Esophagus squamous epithelium (tissue), 5 donors: Measurements from ENCODE around the gene FERMT3. TPM values are rescaled to one million over a fixed set of nuclear protein-coding genes. Genes with fewer than 3 reads are reported as not detected.
A peak's percentile ranks its signal among the peaks of the same experiment; 100 is the strongest.

Experiments
- DNase-seq: peaks from one replicate; lab custom pipeline; 2025; lab: John Stamatoyannopoulos, UW
- H3K27ac ChIP-seq, 4 donors: fragments of 200-600 bp; sonication (generic); one replicate each; pipeline ENCODE4 v1.5.1; 2016 to 2019; ENCODE audit warnings: mild to moderate bottlenecking in 1 of 4
- H3K27me3 ChIP-seq, 4 donors: fragments of 200-600 bp; sonication (generic); 1 replicate in 3 of 4; 2 replicates in 1 of 4; pipeline versions ENCODE4 v1.5.1 to v1.6.0; 2017 to 2021; ENCODE audit warnings: antibody characterized with exemption in 1 of 4
- H3K36me3 ChIP-seq, 3 donors: fragments of 200-600 bp; sonication (generic); one replicate each; pipeline ENCODE4 v1.5.1; 2016 to 2019
- H3K4me1 ChIP-seq, 3 donors: fragments of 200-600 bp; sonication (generic); one replicate each; pipeline ENCODE4 v1.5.1; 2017 to 2019
- H3K4me3 ChIP-seq, 4 donors: fragments of 200-600 bp; sonication (generic); 1 replicate in 3 of 4; 2 replicates in 1 of 4; pipeline ENCODE4 v1.5.1; 2016 to 2019; ENCODE audit warnings: mild to moderate bottlenecking in 2 of 4, moderate library complexity in 1 of 4
- H3K9me3 ChIP-seq, 3 donors: fragments of 200-600 bp; sonication (generic); one replicate each; pipeline ENCODE4 v1.5.1; 2016 to 2019
- CTCF ChIP-seq, 6 experiments: fragments of 450-650 bp in 4 of 6; fragments of 200-600 bp in 2 of 6; sonication (generic) in 2 of 6; IDR thresholded peaks; one replicate each; pipeline ENCODE4 v1.5.1; 2016 to 2019; ENCODE audit warnings: antibody characterized with exemption in 6 of 6, mild to moderate bottlenecking in 4 of 6, moderate library complexity in 4 of 6
- POLR2A ChIP-seq, 4 donors: fragments of 450-650 bp; IDR thresholded peaks; one replicate each; pipeline ENCODE4 v1.6.1; 2017; ENCODE audit warnings: antibody characterized with exemption in 4 of 4, mild to moderate bottlenecking in 4 of 4, moderate library complexity in 3 of 4
- WGBS, 2 donors: methylation state at CpG; one replicate each; pipeline ENCODE4 v1.1.5; 2018; 5-methylcytosine and 5-hydroxymethylcytosine counted together
- intact Hi-C: fragments of 100-400 bp; cut with DNase I; formaldehyde crosslinking; loops from one replicate; pipeline ENCODE4 v1.15.0; 2022
- total RNA-seq, 4 donors: library from RNA; depleted of rRNA; stranded (reverse); fragments of >200 nt; gene quantifications; one replicate each; pipeline ENCODE4 v1.1.0, GENCODE V29; 2016
- donor health status: DM: yes; HTN: yes; CAD: no.

The FERMT3 gene
- total RNA-seq, 4 donors from 2014 or later, result 3.8 to 16.9 (median 10.6) TPM

- H3K27me3 ChIP-seq, result no peaks in the 10 kb centered on the region
- H3K4me3 ChIP-seq, result no peak overlapping the region
- intact Hi-C loops, result no loop called here
- peak overlapping the region in 1 of 4 donors; percentile 4 for H3K27ac ChIP-seq
- WGBS, 2 donors, result 81% methylated on average over 10 to 12 of the region's 24 CpGs
- DNase-seq, result no peak
- TF ChIP-seq CTCF (IDR thresholded peaks at IDR 0.05) (no peak), POLR2A (IDR thresholded peaks at IDR 0.05) (no peak)
- no peaks in the 10 kb centered on the region for H3K9me3 ChIP-seq
- peaks cover 0 to 39% (median 6%) of the 10 kb centered on the region in 3 donors for H3K36me3 ChIP-seq
- H3K4me1 ChIP-seq, result peaks cover 22 to 56% (median 25%) of the 10 kb centered on the region in 3 donors
Observed at GRCh38 chr11:64223001-64223651, 16.6 kb downstream of the FERMT3 start.

DNA sequence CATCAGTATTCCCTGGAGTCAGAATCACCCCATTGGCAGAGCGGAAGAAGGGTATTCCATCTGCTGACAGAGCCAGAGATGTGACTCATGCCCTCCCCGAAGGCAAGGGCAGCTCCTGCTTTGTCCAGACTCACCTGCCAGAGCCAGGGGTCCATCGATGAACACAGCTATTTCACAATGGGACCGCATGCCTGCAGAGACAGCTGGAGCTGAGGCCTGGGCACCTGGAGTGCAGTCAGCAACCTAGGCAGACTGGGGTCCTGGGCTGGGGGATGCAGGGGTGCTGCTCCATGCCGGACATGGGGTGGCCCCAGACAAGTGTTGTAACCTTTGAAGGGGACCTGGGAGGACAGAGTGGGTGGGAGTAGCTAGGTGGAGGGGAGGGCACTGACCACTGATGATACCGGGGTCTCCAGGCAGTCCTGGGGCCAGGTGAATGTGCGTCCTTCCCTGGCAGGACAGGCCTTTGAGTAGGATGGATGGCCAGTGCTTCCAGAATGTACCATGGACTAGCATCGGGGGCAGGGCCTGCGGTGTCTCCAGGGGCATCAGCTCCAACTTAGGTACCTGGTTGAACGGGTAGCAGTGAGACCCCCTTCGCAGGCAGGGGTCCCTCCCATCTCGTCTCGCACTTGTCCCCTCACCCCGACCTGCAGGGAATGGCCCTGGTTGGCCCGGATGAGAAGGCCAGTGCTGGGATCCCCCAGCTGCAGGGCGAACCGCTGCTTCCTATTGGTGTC lies 17.8 kb downstream of the FERMT3 start:
- 76 to 85% methylated on average over 3 of the region's 17 CpGs for WGBS, 2 donors
- Histone ChIP-seq H3K4me3 (no peak overlapping the region), H3K27me3 (no peaks in the 10 kb centered on the region), H3K36me3 (peaks cover 0 to 34% (median 6%) of the 10 kb centered on the region in 3 donors), H3K9me3 (no peaks in the 10 kb centered on the region), H3K4me1 (peaks cover 24 to 68% (median 26%) of the 10 kb centered on the region in 3 donors), H3K27ac (peak overlapping the region in 2 of 4 donors; percentile 2 to 4)
- DNase-seq, result no peak
- TF ChIP-seq CTCF (IDR thresholded peaks at IDR 0.05), result no peak
- TF ChIP-seq POLR2A (IDR thresholded peaks at IDR 0.05), result no peak
- intact Hi-C loops, result no loop called here

DNA sequence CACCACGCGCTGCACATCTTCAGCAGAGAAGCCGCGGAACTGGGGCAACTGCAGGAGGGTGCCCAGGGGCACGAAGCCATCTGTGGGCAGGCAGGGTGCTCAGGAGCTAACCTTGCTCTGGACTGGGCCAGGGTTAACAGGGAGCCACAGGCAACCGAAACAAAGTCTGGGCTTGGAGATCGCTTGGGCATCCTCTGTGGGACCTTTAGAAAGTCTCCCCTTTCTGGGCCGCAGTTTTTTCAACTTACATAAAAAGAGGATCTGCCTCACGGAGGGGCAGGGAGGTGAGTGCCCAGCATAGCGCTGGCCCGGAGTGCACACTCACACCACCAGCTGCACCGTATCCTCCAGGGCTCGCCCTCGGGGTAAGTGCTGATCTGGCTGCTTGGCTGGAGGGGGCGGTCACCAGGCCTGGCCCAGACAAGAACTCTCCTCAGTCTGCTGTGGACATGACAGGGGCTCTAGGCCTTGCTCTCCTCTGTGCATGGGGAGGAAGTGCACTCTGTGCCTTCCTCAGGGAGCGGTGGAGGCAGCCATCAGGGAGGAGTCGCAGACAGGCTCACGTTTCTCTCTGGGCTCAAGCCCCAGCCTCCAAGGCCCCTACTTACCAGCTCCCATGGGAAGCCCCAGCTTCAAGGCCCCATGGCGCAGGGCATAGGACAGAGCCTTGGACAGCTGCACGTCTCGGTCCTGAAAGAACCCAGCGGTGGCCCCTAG lies 18.5 kb downstream of the FERMT3 start:
- TF ChIP-seq CTCF (IDR thresholded peaks at IDR 0.05), result no peak
- TF ChIP-seq POLR2A (IDR thresholded peaks at IDR 0.05), result no peak
- WGBS, 2 donors, result 56 to 85% methylated on average over 6 to 8 of the region's 22 CpGs
- peaks cover 26 to 76% (median 31%) of the 10 kb centered on the region in 3 donors for H3K4me1 ChIP-seq
- H3K27ac ChIP-seq, result peak overlapping the region; percentile 90 to 97 (median 93)
- intact Hi-C loops, result no loop called here
- H3K27me3 ChIP-seq, result no peaks in the 10 kb centered on the region
- DNase-seq, result no peak
- peak overlapping the region; percentile 60 to 91 (median 84) for H3K4me3 ChIP-seq
- H3K36me3 ChIP-seq, result peaks cover 0 to 27% (median 6%) of the 10 kb centered on the region in 3 donors
- no peaks in the 10 kb centered on the region for H3K9me3 ChIP-seq

GRCh38 chr11:64225608-64226506 lies 19.3 kb downstream of the FERMT3 start, which contains the start of the genes NUDT22 and TRPT1:
TSS of gene NUDT22 (plus strand) at chr11:64226274. CDS start at chr11:64226653, 379 bp downstream.
TSS of gene TRPT1 (minus strand) at chr11:64226186. CDS start at chr11:64225860, 326 bp downstream.
- H3K4me3 ChIP-seq, result peak within 1 kb of the TSS; percentile 60 to 91 (median 84)
- 2% methylated on average over 13 of the region's 54 CpGs; no CpG with 5 or more reads in 1 of the 2 donors for WGBS, 2 donors
- no peak for DNase-seq
- H3K27me3 ChIP-seq, result no peaks in the 10 kb centered on the region
- intact Hi-C loops, result no loop called here
- TF ChIP-seq CTCF (IDR thresholded peaks at IDR 0.05) (peak in 3 of 6 experiments; percentile 18 to 37 (median 32)), POLR2A (IDR thresholded peaks at IDR 0.05) (peak in 2 of 4 donors; percentile 86 to 93)
- peak within 1 kb of the TSS; percentile 90 to 97 (median 93) for H3K27ac ChIP-seq
- H3K4me1 ChIP-seq, result peaks cover 26 to 81% (median 31%) of the 10 kb centered on the region in 3 donors
- no peaks in the 10 kb centered on the region for H3K9me3 ChIP-seq
- H3K36me3 ChIP-seq, result peaks cover 0 to 19% (median 0%) of the 10 kb centered on the region in 3 donors
